WERI-Rb-1 (cell line): ENCODE results near the gene TRIM47.

ENCODE experiments used
- DNase-seq: peaks from one replicate; pipeline ENCODE4 v3.0.0-alpha.2; 2020
- H3K27ac ChIP-seq: fragments of 250-450 bp; sonication (Bioruptor Pico); 2 replicates; pipeline ENCODE4 v1.5.1; 2020; ENCODE audit warnings: mild to moderate bottlenecking, moderate library complexity
- H3K27me3 ChIP-seq: fragments of 250-450 bp; sonication (Bioruptor Pico); 2 replicates; pipeline ENCODE4 v1.5.1; 2021; ENCODE audit warnings: mild to moderate bottlenecking, low read depth, moderate library complexity; ENCODE audit not compliant: insufficient read depth, severe bottlenecking
- H3K36me3 ChIP-seq: fragments of 250-450 bp; sonication (Bioruptor Pico); 2 replicates; pipeline ENCODE4 v1.5.1; 2020; ENCODE audit warnings: mild to moderate bottlenecking, moderate library complexity
- H3K4me3 ChIP-seq: 2 replicates; pipeline ENCODE4 v1.5.1; 2011; ENCODE audit warnings: low read depth, mild to moderate bottlenecking, control low read depth, low read length
- H3K9me3 ChIP-seq: fragments of 250-450 bp; sonication (Bioruptor Pico); 2 replicates; pipeline ENCODE4 v1.5.1; 2021; ENCODE audit warnings: mild to moderate bottlenecking, moderate library complexity; ENCODE audit not compliant: severe bottlenecking
- TF ChIP-seq, protein P1 (sequence below): IDR thresholded peaks from 2 replicates; pipeline ENCODE4 v1.5.1; 2011; ENCODE audit warnings: low read depth, mild to moderate bottlenecking, control low read depth, inconsistent platforms, low read length

TRIM47 gene

DNA sequence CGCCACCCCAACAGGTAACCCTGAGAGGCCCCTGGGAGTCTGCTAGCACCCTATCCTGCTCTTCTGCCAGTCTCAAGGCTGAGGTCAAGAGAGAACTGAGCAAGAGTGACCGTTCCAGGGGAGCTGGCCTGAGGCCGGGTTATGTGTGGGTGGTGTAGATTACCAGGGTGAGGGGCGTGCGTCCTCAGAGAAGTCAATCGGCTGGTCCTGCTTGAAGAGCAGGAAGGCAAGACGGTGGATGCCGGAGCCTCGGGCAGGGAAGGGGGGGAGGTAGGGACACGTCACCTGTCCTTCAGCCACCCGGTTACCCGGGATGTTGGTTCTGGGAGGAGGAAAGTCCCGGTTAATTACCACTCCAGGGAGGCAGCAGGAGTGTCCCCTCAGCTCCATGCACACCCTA, 21.0 kb upstream of the TRIM47 start:
- H3K4me3 ChIP-seq, result no peak overlapping the region
- H3K27ac ChIP-seq, result no peak overlapping the region
- peaks cover 59% of the 10 kb centered on the region for H3K36me3 ChIP-seq
- no peaks in the 10 kb centered on the region for H3K9me3 ChIP-seq
- no peak for DNase-seq
- H3K27me3 ChIP-seq, result no peaks in the 10 kb centered on the region
- TF ChIP-seq, protein P1, sequence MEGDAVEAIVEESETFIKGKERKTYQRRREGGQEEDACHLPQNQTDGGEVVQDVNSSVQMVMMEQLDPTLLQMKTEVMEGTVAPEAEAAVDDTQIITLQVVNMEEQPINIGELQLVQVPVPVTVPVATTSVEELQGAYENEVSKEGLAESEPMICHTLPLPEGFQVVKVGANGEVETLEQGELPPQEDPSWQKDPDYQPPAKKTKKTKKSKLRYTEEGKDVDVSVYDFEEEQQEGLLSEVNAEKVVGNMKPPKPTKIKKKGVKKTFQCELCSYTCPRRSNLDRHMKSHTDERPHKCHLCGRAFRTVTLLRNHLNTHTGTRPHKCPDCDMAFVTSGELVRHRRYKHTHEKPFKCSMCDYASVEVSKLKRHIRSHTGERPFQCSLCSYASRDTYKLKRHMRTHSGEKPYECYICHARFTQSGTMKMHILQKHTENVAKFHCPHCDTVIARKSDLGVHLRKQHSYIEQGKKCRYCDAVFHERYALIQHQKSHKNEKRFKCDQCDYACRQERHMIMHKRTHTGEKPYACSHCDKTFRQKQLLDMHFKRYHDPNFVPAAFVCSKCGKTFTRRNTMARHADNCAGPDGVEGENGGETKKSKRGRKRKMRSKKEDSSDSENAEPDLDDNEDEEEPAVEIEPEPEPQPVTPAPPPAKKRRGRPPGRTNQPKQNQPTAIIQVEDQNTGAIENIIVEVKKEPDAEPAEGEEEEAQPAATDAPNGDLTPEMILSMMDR, result no peak

DNA sequence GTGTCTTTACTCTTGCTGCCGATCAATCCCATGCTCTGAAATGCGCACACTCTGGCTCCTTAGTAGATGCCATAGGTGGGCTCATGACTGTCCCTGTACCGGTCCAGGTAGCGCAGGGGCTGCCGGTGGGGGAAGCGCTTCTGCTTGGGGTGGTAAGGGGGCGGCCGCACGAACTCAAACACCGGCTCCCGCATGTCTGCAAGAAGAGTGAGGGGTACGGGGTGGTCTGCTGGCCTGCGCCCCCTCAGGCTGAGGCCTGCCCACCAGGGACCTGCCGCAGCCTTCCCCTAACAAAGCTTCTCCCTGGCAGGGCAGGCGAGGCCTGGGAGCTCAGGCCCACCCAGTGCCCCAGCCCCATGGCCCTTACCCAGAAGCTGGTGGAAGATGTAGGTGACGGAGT, 20.4 kb upstream of the TRIM47 start:
- no peak overlapping the region for H3K27ac ChIP-seq
- H3K36me3 ChIP-seq, result peaks cover 59% of the 10 kb centered on the region
- no peaks in the 10 kb centered on the region for H3K9me3 ChIP-seq
- H3K27me3 ChIP-seq, result no peaks in the 10 kb centered on the region
- TF ChIP-seq, protein P1, result no peak
- no peak for DNase-seq
- no peak overlapping the region for H3K4me3 ChIP-seq

DNA sequence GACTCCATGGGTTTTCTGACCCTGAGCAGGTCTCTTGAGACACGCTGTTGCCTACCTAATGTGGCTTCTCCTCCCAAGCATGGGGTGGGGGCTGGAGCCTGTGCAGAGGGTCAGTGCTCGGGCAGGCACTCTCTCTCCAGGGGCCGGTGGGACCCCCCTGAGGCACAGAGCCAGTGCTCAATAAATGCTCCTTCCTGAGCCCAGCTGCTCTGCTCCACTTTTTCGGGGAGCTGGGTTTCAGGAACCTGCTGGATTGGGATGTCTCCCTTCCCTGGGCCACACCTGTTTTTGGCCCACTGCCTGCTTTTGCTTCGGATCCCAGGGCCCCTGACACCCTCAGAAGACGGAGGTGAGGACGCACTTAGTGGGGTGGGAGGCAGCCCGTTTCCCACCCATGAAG, 19.7 kb upstream of the TRIM47 start:
- TF ChIP-seq, protein P1, result no peak
- H3K36me3 ChIP-seq, result peaks cover 56% of the 10 kb centered on the region
- H3K4me3 ChIP-seq, result no peak overlapping the region
- H3K27me3 ChIP-seq, result no peaks in the 10 kb centered on the region
- H3K27ac ChIP-seq, result peak overlapping the region; percentile 96; the same call in 1 of the 2 replicates
- H3K9me3 ChIP-seq, result no peaks in the 10 kb centered on the region
- no peak for DNase-seq

DNA sequence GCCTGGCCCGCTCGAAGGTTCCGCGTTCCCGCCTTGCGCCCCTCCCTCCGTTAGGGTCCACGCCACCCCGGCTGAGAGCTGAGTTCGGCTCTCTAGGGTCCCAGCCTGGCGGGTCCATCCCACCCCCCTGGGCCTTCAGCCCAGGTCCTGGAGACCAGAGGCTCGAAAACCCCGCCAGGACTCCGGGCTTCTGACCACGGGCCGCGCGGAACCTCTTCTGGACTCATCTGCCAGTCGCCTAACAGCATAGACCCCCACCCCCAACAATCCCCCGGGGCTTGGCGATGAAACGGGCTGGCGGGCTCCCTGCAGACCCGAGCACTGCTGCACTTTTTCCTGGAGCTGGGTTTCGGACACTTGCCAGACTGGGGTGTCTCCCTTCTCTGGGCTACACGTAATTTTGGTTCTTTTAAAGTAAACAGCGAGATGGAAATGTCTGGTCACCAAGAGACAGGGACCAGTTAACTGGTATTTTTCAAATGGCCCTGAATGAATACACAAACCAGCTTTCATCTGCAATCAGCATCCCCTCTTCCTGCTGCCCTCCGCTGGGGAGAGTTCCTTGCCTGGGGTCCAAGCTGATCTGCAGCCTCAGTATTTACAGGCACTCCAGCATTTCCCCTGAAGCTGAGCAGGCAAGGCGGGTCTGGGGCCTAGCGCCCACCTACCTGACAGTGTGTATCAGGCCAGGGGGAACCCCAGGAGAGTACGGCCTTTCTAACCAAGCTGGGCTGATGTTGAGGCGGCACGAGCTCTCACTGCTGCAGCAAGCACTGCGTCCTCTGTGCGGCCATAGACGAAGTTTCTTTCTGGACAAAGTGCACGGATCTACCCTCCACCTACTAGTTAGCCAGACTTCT, 19.0 kb upstream of the TRIM47 start:
- Histone ChIP-seq H3K36me3 (peaks cover 50% of the 10 kb centered on the region), H3K4me3 (peak overlapping the region; percentile 24; the same call in 1 of the 2 replicates), H3K9me3 (no peaks in the 10 kb centered on the region), H3K27ac (peak overlapping the region; percentile 96), H3K27me3 (no peaks in the 10 kb centered on the region)
- no peak for DNase-seq
- TF ChIP-seq, protein P1, result no peak

DNA sequence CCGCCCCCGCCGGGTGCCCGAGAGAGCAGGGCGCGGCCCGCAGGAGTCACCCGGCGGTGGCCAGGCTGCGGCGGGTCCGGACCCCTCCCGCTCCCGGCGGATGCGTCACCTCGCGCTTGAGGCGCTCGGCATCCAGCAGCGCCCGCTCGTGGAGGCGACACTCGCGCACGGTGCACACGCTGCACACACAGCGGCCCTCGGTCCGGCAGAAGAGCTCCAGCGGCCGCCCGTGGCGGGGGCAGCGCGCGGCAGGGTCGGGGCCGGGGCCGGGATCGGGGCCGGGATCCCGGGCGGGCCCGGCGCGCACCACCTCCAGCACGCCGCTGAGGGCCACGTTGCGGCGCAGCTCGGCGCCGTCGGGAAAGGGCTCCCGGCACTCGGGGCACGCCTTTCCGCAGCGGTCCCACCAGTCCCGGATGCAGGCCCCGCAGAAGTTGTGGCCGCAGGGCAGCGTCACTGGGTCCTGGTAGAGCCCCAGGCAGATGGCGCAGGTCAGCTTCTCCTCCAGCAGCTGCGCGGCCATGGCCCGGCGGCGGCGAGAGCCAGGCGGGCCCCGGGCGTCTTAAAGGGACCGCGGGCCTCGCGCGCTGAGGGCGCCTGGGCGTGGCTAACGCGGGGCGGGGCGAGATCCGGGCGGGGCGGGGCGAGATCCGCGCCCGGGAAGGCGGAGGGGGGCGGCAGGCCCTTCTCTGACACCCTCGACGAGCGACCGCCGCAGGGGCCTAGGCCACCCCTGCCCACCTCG, 18.2 kb upstream of the TRIM47 start, which contains the start of gene TRIM65:
Gene TRIM65 (minus strand): TSS at position 537 of the 745 bp plus-strand sequence. CDS start 14 bp downstream, at position 523.
- Histone ChIP-seq H3K9me3 (no peaks in the 10 kb centered on the region), H3K27me3 (no peaks in the 10 kb centered on the region), H3K27ac (peak within 1 kb of the TSS; percentile 96), H3K36me3 (peaks cover 48% of the 10 kb centered on the region), H3K4me3 (peak within 1 kb of the TSS; percentile 69)
- TF ChIP-seq, protein P1, result peak; percentile 39; the same call in 1 of the 2 replicates
- DNase-seq, result peak; percentile 91
